DND-41 (cell line): Measurements from ENCODE around the gene AIPL1.

ENCODE experiments used
- CTCF ChIP-seq: IDR thresholded peaks from 2 replicates; pipeline ENCODE4 v1.5.1; 2012; ENCODE audit warnings: borderline replicate concordance, low read length, moderate library complexity, mild to moderate bottlenecking; ENCODE audit not compliant: poor library complexity, severe bottlenecking; ENCODE audit errors: extremely low read depth
- EZH2 ChIP-seq: IDR thresholded peaks from 3 replicates; pipeline ENCODE4 v1.6.1; 2012; ENCODE audit warnings: borderline replicate concordance, low read depth, mild to moderate bottlenecking, moderate library complexity, low read length, inconsistent platforms; ENCODE audit not compliant: severe bottlenecking

DNA sequence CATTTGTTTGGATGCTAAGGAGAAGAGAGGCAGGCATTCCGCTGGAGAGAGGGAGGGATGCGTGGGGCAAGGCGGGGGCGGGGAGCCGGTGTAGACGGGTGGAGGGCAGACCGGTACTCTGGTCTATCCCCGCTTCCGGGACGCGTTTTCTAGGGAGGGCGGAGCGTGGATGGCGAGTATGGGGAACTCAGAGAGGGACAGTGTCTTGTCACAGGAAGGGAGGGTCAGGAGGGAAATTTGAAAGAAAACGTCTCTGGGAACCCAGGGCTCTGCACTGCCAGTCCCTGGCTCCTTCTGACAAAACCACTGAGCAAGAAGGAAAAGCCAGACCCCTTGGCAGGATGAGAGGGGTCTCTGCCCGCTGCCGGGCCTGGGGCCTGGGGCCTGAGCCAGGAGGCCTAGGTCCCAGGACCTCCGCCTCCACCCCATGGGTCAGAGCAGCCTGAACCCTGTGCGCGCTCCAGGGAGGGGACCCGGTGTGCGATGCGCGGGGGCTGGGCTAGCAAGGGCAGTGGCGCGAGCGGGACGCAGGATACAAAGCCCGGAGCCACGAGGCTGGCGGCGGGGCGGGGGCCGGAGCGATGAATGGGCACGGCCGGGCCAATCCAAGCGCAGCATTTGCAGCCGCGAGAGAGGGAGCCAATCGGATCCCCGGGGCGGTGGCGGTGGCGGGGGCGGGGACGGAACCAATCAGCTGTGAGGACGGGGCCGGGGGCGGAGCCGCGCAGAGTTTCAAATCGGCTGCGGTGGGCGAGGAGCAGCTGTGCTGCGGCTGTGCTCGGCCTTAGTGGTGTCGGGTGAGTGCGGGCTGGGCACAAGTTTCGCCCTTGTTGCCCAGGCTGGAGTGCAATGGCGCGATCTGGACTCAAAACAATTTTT, 9.0 kb upstream of the AIPL1 start, which contains the start of gene PIMREG:
- no peak for TF ChIP-seq EZH2
- TF ChIP-seq CTCF, result no peak
